GM19467 (cell line): ENCODE data around the gene ABCF2.

Experiments
- ATAC-seq: cut with Tn5 transposase; IDR thresholded peaks from one replicate; pipeline ENCODE4 v1.9.1; 2021; ENCODE audit warnings: mild to moderate bottlenecking, moderate library complexity; ENCODE audit not compliant: unreplicated experiment

The ABCF2 gene

GRCh38 chr7:151226875-151227782 is at the start of gene ABCF2:
Gene ABCF2, minus strand, starts transcription at chr7:151227205. Its CDS starts 747 bp downstream, at chr7:151226458.
- peak; percentile 100 for ATAC-seq

- ATAC-seq: no peak
Observed at GRCh38 chr7:151275813-151276577, 49.0 kb upstream of the ABCF2 start.

DNA sequence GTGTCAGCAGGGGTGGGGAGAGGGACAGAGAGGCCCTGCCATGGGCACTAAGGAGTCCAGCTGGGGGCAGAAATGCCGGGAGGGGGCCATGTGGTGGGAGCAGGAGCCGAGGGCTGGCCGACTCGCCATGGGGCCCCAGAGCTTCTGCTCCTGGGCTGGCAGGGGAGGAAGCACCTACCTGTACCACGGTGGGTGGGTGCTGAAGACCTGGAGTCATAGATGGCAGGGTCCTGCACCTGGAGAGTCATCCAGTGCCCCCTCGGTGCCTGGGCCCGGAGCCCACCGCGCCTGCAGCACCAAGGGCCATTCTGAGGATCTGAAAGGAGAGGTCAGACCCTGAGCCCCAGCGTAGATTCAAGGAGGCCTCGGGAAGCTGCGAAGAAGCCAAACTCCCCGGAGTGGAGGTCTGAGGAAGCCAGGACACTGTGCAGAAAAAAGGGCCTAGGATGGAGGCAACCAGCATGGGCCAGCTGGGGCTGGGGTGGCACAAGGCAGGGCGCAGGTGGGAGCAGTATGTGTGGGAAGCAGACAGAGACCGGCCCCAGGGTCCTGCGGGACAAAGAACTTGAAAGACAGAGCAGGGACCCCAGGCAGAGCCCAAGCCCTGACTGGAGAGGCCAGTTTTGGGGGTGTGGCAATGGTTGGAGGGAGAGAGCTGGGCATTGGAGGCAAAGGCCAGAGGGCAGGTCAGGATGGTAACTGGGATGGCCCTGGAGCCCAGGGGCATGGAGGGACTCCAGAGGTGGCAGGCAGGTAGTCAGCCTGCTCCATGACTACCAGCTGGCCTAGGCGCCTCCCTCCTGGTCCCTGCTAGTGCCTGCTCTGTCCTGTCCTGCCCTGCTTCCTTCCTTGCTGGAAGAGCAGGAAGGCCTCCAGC is 48.2 kb upstream of the ABCF2 start:
- ATAC-seq: no peak

GRCh38 chr7:151274396-151274795 is 47.4 kb upstream of the ABCF2 start:
- ATAC-seq: no peak

DNA sequence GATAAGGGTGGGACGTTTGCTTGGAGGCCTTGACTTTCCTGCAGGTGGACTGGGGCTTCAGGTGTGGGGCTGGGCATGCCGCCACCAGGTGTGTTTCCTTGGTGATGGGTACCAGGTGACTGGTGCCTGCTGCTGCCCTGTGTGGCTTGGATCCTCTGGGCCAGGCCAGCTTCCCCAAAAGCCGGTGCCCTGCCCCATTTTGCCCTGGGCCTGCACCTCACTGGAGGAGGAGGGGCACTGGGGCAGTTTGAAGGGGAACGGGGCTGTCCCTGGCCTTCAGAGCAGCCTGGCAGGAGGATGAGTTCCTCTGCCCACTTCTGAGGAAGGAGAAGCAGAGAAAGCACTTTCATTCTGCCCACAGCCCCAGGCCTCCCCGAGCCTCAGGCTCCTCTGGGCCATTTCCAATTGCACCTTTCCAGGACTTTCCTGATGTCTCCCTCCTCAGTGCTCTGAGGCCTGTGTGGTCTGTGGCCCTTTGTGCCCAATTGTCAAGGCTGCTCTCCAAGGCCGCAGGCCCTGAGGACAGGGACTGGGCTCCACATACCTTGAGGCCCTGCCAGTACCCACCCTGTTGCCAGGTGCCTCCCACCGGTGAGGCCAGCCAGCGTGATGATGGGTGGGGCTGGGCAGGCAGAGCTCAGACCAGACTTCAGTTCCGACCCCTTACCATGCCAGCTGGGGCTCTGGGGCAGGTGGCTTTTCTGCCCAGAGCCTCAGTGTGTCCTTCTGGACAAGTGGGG is 46.8 kb upstream of the ABCF2 start:
- no peak for ATAC-seq

- ATAC-seq: no peak
Observed at GRCh38 chr7:151272877-151273276, 45.9 kb upstream of the ABCF2 start.

- no peak for ATAC-seq
Observed at GRCh38 chr7:151272405-151272804, 45.4 kb upstream of the ABCF2 start.

- no peak for ATAC-seq
Observed at GRCh38 chr7:151271699-151272355, 44.8 kb upstream of the ABCF2 start.

- ATAC-seq: no peak
Observed at GRCh38 chr7:151269511-151269910, 42.5 kb upstream of the ABCF2 start.

DNA sequence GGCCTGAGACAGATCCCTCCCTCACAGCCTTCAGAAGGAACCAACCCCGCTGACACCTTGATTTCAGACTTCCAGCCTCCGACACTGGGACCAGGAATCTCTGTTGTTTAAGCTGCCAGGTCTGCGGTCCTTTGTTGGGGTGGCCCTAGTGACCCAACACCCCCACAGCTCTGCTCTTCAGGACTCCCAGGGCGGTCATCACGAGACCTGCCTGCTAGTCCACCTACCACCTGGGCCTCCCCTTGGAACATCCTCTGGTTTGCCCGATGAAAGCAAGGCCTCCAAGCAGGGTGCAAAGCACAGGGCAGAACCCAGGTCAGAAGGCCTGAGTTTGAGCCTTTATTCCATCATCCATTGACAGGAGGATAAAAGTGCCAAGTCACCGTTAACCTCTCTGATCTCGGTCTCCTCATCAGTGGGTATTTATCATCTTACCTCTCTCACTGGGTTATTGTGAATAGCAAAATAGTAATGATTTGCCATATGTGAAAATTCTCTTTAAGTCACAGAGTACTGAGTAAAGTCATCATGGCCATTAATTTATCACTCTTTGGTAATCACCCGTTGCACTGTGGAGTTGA is 38.4 kb upstream of the ABCF2 start:
- no peak for ATAC-seq

DNA sequence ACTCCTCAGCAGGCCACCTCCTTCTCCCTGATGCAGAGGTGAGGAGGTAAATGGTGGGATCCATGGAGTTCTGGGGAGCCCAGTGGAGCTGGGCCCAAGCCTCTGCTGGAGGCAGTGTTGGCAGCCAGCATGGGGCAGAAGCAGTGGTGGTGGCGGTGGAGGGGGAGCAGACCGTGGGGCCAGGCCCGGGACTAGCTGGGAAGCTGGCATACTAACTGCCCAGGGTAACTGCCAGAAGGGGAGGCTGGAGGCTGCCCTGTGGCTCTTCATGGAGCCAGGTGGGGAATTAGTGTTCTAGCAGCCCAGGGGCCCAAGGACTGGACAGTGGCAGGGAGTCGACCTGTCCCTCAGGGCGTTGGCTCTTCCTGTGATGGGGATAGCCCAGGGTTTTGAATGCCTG is 37.6 kb upstream of the ABCF2 start:
- no peak for ATAC-seq

DNA sequence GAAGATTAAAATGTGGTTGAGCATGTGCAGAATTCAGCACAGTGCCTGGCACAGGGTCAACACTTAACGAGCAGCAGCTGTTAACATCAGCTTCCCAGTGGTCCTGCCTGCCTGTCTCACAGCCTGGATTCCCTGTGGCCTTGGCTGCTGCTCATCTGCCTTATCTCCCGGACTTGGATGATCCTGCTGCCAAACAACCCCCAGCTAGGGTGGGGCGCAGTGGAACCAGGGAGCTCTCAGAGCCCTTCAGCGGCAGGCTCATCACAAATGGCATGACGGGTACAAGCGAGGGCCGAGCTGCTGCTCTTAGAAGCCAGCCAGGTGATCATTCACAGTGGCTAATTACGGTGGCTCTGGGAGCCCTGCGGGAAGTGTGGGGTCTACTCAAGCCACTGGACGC is 34.5 kb upstream of the ABCF2 start:
- no peak for ATAC-seq

GRCh38 chr7:151260883-151261282 is 33.9 kb upstream of the ABCF2 start:
- no peak for ATAC-seq

GRCh38 chr7:151260471-151260870 is 33.5 kb upstream of the ABCF2 start:
- ATAC-seq: no peak

DNA sequence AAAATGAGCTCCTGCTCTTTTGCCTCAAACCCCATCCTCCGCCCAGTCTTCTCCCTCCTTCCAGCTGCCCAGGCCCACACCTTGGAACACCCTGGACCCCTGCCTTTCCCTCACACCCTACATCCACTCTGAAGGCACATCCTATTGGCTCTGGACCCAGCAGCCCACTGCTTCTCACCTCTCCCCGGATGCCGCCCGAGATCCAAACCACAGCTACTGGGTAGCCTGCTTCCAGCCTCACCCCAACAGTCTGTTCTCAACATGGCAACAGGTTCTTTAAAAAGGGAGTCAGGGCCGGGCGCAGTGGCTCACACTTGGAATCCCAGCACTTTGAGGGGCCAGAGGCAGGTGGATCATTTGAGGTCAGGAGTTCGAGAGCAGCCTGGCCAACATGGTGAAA is 31.0 kb upstream of the ABCF2 start:
- ATAC-seq: no peak

- ATAC-seq: no peak
Observed at GRCh38 chr7:151256410-151257045, 29.5 kb upstream of the ABCF2 start.

DNA sequence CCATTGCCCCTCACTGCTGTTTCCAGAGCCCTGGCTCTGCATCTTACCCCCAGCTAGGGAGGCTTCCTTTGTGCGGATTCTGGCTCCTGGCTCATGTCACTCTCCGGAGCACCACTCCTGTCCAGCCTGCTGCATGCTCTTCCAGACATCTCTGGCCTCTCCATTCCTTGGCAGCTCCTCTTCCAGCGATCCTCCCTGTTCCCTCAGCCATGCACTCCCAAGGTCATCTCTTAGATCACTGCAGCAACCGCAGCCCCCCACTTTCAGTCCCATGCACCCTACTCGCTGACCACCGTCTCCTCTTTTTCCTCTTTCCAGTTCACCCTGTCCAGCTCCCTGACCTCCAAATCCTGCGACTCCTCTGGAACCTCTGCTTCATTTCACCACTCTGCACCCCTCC is 28.4 kb upstream of the ABCF2 start:
- no peak for ATAC-seq

DNA sequence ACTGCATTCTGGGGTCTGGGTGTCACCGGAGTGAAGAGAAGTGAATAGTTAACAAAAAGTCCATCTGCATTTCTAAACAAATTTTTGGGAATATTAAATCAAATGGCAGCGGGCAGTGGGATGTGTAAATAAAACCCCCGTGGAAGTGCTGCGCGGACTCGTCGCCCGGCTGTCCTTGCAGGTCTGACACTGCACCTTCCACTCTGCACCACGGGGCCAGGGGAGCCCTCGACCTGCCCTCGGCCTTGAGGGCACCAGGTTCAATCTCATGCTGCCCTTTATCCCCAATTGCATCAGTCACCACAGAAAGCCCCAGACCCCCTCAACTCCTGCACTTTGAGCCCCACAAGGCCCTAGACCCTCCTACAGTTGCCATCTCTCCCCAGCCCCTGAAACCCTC is 27.8 kb upstream of the ABCF2 start:
- no peak for ATAC-seq

DNA sequence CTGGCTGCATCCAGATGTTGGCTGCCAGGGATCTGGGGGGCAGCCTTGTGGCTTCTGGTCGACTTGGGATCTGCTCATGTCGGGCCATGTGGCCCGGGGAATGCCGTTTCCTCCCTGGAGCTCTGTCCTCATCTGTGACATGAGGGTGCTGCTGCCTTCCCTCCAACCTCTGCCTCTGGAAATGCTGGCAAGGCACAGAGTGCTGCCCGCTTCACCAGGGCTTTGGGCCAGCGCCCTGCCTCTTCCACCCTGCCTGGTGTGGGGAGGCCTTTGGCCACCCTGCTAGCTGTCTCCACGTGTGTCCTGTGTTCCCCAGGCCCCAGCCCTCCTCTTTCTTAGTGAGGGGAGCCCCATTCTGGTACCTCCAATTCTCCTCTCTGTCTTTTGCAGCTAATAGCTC is 27.3 kb upstream of the ABCF2 start:
- no peak for ATAC-seq
